Kidney (tissue), 14 donors: Measurements from ENCODE around the gene SEC14L6. TPM values are rescaled to one million over a fixed set of nuclear protein-coding genes. Genes with fewer than 3 reads are reported as not detected.

Experiments used
- DNase-seq, 5 donors: peaks; one replicate each; pipeline ENCODE4 v3.0.0-alpha.2; 2013 to 2020
- FAIRE-seq: peaks from 2 replicates; lab custom pipeline; 2012; peaks lifted over from hg19 to GRCh38; lab: Jason Lieb, UNC
- H3K27ac ChIP-seq, 2 donors: one replicate each; pipeline ENCODE4 v1.7.0; 2013; ENCODE audit warnings: low read depth in 2 of 2, low read length in 2 of 2, inconsistent platforms in 1 of 2
- H3K27me3 ChIP-seq: one replicate; pipeline ENCODE4 v1.7.1; 2013; ENCODE audit warnings: low read length, inconsistent platforms; ENCODE audit not compliant: control insufficient read depth, insufficient read depth
- H3K36me3 ChIP-seq, 3 donors: one replicate each; pipeline versions ENCODE4 v1.7.0 to v1.7.1; 2013; ENCODE audit warnings: low read length in 3 of 3, control low read depth in 1 of 3, inconsistent platforms in 1 of 3; ENCODE audit not compliant: insufficient read depth in 3 of 3, control insufficient read depth in 2 of 3
- H3K4me1 ChIP-seq, 3 donors: one replicate each; pipeline versions ENCODE4 v1.7.0 to v1.7.1; 2013; ENCODE audit warnings: low read length in 3 of 3, inconsistent platforms in 1 of 3, low read depth in 1 of 3; ENCODE audit not compliant: control insufficient read depth in 2 of 3, insufficient read depth in 2 of 3
- H3K4me3 ChIP-seq, 3 donors: one replicate each; pipeline versions ENCODE4 v1.7.0 to v1.8.1; 2013; ENCODE audit warnings: low read length in 3 of 3, control low read depth in 1 of 3, inconsistent platforms in 1 of 3
- H3K9ac ChIP-seq, 3 donors: one replicate each; pipeline versions ENCODE4 v1.7.0 to v1.7.1; 2013; ENCODE audit warnings: low read length in 3 of 3, control low read depth in 1 of 3, inconsistent platforms in 1 of 3
- H3K9me3 ChIP-seq, 3 donors: one replicate each; pipeline versions ENCODE4 v1.7.0 to v1.7.1; 2013; ENCODE audit warnings: low read length in 3 of 3, control low read depth in 1 of 3, inconsistent platforms in 1 of 3; ENCODE audit not compliant: control insufficient read depth in 2 of 3, insufficient read depth in 1 of 3
- CTCF ChIP-seq: IDR thresholded peaks from 3 replicates; pipeline ENCODE4 v1.5.1; 2012; ENCODE audit warnings: mild to moderate bottlenecking, moderate library complexity, borderline replicate concordance; ENCODE audit not compliant: insufficient read depth; ENCODE audit errors: extremely low read depth
- intact Hi-C: fragments of 100-400 bp; cut with DNase I; formaldehyde crosslinking; loops from one replicate; pipeline ENCODE4 v1.11.1; 2022
- polyA plus RNA-seq: library from polyadenylated mRNA; stranded (reverse); fragments of 350-450 nt; fragmentation: Illumina TruSeq; extraction: RNeasy Lipid Tissue Mini Kit (QIAGEN cat#74804); gene quantifications from one replicate; pipeline ENCODE4 v1.2.3, GENCODE V29; 2014; ENCODE audit warnings: low read depth, low replicate concordance; ENCODE audit not compliant: insufficient read depth
- total RNA-seq: library from RNA; stranded (reverse); fragmentation: NEBNext Ultra II Directional; extraction: Animal tissue kit (Norgen Biotek cat#: 25700); gene quantifications from one replicate; pipeline ENCODE4 v1.2.1, GENCODE V29; 2021
- donor health status: control.
- donor health status: control.
- donor health status: control.
- donor health status: control.
- donor health status: control.
- donor health status: DM: yes; HTN: yes; CAD: no.
- donor health status: Normal renal cell carcinoma (clear cell type).

The SEC14L6 gene
- total and polyA plus RNA-seq, 2 donors from 2014 or later: 13.9 to 16.5 TPM

GRCh38 chr22:30516731-30517130, 29.8 kb downstream of the SEC14L6 start:
- Histone ChIP-seq H3K27me3 (no peaks in the 10 kb centered on the region), H3K4me3 (no peak overlapping the region), H3K9ac (no peak overlapping the region), H3K36me3 (no peaks in the 10 kb centered on the region), H3K27ac (no peak overlapping the region), H3K4me1 (no peaks in the 10 kb centered on the region), H3K9me3 (no peaks in the 10 kb centered on the region)
- intact Hi-C loops: no loop called here
- DNase-seq: peak in 4 of 5 donors; percentile 6 to 35 (median 18)
- no peak for TF ChIP-seq CTCF
- no peak for FAIRE-seq

GRCh38 chr22:30516273-30516672, 30.3 kb downstream of the SEC14L6 start:
- DNase-seq (peak in 1 of 5 donors; percentile 12), FAIRE-seq (no peak)
- Histone ChIP-seq H3K4me3 (no peak overlapping the region), H3K36me3 (no peaks in the 10 kb centered on the region), H3K9me3 (no peaks in the 10 kb centered on the region), H3K9ac (no peak overlapping the region), H3K27me3 (no peaks in the 10 kb centered on the region), H3K27ac (no peak overlapping the region), H3K4me1 (no peaks in the 10 kb centered on the region)
- no peak for TF ChIP-seq CTCF
- intact Hi-C loops: no loop called here

- no peaks in the 10 kb centered on the region for H3K4me1 ChIP-seq
- DNase-seq (no peak), FAIRE-seq (no peak)
- no peak for TF ChIP-seq CTCF
- no peaks in the 10 kb centered on the region for H3K27me3 ChIP-seq
- H3K9me3 ChIP-seq: no peaks in the 10 kb centered on the region
- H3K36me3 ChIP-seq: no peaks in the 10 kb centered on the region
- no peak overlapping the region for H3K4me3 ChIP-seq
- intact Hi-C loops: no loop called here
- H3K9ac ChIP-seq: no peak overlapping the region
- H3K27ac ChIP-seq: no peak overlapping the region
Measured at GRCh38 chr22:30514252-30514651, 32.3 kb downstream of the SEC14L6 start.

- Histone ChIP-seq H3K27ac (no peak overlapping the region), H3K9me3 (no peaks in the 10 kb centered on the region), H3K4me3 (no peak overlapping the region), H3K9ac (no peak overlapping the region), H3K27me3 (no peaks in the 10 kb centered on the region), H3K36me3 (no peaks in the 10 kb centered on the region), H3K4me1 (no peaks in the 10 kb centered on the region)
- peak in 1 of 5 donors; percentile 1 for DNase-seq
- no peak for TF ChIP-seq CTCF
- intact Hi-C loops: no loop called here
- FAIRE-seq: no peak
Measured at GRCh38 chr22:30513462-30513861, 33.1 kb downstream of the SEC14L6 start.
